GM19397 (cell line): Measurements from ENCODE around the gene MMP25.
"Not testable (repeated sequence)": the region's sequence is repeated elsewhere in the genome, so short reads cannot be mapped to it uniquely, and the experiment has no call there.

Experiments
- ATAC-seq: cut with Tn5 transposase; IDR thresholded peaks from one replicate; pipeline ENCODE4 v1.9.1; 2021; ENCODE audit warnings: mild to moderate bottlenecking, moderate library complexity; ENCODE audit not compliant: unreplicated experiment

The MMP25 gene

DNA sequence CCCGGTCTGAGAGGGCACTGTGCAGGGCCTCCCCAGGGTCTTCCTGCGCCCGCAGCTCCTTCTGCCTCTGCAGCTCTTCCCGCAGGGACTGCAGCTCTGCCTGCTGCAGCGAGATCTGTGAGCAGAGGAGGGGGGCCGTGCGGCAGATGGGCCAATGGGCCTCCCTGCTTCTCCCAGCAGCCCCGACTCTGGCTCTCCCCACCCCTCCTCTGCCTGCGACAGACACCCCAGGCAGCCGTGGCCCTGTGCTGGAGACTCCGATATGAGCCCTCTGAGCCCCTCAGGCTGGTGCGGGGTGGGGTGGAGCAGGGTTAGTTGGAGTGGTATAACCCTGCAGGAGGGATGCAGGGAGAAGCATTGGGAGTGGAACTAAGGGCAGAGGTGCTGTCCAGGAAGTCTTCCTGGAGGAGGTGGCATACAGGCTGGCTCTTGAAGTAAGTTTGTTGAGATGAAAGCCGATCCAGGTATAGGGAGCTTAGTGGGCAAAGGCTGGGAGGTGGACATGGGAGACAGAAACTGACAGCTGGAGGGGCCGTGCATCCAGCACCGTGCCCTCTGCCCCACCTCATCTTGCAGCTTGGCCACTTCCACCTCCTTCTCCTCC, 17.5 kb upstream of the MMP25 start:
- ATAC-seq: no peak

DNA sequence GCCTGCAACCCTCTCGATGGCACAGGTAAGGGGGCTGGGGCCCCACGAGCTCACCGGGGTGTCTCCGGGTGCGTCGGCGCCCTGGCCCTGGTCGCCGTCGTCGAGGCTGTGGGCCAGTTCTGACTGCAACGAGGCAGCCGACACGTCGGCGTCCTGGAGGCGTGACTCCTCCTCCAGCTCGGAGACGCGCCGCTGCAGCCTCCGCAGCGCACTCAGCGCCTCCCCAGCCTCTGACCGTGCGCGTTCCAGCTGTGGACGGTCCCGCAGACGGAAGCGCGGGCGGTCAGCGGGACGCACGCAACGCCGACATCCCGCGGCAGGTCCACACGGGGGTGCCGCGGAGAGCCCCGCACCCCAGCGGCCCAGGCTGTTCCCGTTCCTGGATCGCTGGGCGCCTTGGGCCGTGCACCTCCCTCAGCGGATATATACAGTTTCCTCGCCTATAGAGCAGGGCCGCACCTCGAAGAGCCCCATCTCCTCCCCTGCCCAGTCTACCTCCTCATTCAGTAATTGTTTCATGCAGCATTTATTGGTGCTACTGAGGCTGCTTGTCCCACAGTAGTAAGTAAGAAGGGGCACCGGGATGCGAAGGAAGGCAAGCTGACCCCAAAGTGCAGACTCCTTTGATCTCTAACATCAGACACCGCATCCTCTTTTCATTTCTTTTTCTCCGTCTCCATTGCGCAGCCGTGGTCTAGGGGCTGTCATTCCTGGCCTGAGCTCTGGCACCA, 16.7 kb upstream of the MMP25 start:
- no peak for ATAC-seq

DNA sequence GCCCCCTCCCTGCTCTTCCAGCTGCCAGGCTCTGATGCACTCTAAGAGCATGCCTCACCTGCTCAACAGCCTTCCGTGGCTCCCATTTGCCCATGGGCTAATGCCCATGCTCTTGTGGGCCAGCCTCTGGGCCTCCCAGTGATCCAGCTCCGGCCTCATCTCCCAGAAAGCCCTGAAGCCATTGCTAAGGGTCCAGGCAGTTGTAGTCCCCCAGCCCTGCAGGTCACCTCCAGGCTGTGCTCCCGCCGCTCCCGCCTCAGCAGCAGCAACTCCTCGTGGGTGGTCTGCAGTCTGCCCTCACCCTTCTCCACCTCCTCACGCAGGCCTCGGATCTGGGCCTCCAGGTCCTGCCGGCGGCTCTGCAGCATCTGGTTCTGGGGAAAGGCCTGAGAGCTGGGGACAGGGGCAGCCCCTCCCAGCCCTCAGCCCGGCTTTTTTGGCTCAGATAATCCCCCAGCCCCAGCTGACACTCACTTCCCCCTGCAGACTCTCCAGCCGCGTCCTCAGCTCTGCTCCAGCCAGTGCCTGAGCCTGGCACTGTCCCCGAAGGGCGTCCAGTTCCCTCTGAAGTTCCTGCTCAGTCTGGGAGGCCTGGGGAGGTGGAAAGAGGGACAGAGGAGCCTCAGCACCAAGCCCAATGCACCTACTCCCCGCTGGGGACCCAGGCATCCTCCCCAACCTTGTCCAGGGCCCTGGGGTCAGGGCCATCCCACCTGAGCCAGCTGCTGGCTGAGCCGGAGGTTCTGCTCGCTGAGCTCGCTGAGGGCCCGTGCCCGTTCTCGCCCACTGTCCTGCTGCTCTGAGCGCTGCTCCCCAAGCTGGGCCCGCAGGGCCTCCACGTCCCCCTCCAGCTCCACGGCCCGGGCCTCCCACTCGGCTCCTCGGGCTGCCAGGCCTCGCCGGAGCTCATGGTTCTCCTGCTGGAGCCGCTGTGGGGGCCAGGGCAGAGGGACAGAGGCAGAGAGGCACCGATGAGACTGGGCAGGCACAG, 15.8 kb upstream of the MMP25 start:
- no peak for ATAC-seq

DNA sequence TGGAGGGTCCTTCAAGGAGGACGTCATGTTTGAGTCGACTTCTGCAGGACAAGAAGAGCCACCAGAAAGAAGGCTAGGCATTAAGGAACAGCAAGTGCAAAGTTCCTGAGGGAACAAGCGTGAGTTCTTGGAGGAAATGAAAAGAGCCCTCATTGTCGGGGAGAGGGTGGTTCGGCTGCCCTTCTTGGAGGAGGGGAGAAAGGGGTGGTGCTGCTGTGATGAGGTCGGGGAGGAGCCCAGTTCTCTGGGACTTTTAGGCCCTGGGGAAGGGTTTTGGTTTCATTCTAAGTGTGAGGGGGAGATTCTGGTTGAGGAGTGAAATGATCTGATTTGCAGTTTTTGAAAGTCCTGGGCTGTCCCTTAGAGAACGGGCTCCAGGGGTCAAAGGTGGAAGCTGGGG, 13.7 kb upstream of the MMP25 start:
- ATAC-seq: no peak

DNA sequence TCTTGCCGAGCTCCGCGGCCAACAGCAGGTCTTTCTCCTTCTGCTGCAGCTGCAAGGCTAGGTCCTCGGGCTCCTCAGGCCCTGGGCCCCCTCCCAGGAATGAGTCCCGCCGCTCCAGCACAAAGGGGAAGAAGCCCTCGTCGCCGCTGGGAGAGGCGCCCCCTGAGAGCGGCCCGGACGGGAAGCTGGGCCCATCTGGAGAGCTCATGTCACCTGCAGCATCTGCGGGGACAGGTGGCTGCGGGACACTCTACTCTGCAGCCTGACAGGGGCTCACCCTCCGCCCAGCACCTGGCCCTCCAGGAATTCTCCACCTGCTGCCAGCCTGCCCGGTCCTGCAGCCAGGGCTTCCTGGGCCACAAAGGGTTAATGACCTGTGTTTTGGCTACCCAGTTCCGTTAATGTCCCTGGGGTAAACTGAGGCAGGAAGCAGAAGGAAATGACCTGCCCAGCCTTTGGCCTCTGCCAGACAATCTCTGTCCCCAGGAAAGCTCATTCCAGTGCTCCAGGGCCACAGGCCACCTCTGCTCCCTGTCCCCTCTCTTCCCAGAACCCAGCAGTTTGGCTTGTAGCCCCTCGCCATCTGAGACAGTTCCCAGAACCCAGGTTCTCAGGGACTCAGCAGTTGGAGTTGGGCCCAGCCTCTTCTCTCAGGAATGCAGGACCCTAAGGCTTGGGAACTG, 10.9 kb upstream of the MMP25 start:
- no peak for ATAC-seq

DNA sequence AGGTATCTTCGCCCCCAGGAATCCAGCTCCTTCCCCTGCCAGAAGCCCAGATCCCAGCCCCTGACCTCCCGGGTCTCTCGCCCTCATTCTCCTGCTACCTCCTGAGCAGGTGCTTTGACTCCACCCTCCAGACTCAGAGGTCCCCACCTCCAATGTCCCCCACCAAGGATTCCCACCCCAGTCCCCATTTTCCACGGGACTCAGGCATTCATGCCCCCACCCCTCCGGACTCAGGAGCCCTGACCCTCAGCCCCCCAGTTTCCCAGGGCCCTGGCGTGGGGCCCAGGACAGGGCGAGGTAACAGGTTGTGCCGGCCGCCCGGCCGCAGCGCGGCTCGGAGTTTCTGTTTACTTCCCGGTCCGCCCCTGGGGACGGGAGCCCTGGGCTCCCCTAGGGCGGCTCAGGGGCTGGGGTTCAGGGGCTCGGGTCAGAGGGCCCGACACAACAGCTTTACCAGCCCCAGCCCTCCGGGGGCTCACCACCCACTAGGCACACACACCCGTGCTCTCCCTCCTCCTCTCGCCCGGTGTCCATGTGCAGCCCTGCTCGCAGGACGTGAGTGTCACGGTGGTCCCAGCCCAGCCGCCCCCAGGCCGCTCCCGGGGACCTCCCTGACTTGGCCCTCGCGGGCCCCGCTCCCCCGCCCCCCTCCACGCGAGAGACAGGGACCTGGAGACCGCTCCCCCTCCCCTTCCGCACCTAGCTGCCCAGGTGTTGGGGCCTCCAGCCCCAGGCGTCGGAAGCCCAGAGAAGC, 10.2 kb upstream of the MMP25 start:
- ATAC-seq: no peak

DNA sequence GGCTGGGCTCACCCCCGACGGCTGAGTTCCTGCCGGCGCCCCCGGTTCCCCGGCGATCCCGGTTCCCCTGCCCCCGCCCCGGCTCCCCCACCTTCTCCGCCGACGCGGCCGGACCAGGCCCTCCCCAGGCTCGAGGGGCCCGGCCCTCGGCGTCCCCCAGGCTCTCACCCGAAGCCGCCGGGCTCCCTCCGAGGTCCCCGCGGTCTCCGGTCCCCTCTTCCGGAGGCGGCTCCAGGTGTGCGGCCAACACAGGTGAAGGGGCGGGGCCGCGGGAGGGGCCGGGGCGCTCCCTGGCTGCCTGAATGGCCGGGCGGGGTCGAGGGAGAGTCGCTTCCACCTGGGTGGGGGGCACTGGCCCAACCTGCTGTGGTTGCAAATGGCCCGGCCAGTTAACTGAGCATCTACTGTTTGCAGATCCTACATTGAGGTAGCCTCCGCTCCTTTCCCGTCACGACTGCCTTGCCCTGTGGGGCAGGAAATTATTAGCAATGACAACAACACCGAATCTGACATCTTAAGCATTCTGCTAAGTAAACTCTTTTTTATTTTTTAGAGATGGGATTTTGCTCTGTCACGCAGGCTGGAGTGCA, 9.5 kb upstream of the MMP25 start, which contains the start of gene BICDL2:
Gene BICDL2 (minus strand): TSS at position 219 of the 590 bp plus-strand sequence. CDS start 1,448 bp downstream, outside the sequence.
- ATAC-seq: no peak

DNA sequence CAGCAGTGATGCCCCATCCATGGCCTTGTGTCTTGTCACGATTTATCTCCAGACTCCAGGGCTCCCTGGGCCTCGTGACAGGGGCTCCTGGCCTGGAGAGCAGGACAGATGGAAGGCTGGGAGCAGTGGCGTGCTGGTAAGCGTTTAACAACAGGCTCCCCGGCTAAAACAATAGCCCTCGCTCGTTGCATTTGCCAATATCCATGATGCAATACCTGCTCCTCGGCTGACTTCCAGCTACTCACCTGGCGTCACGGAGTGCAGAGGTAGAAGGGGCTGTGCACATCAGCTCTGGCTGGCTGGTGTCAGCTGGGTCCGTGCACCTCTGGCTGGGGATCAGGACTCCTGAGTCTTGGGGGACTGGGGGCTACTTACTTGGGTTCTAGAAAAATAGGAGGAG, 8.1 kb upstream of the MMP25 start:
- ATAC-seq: no peak

DNA sequence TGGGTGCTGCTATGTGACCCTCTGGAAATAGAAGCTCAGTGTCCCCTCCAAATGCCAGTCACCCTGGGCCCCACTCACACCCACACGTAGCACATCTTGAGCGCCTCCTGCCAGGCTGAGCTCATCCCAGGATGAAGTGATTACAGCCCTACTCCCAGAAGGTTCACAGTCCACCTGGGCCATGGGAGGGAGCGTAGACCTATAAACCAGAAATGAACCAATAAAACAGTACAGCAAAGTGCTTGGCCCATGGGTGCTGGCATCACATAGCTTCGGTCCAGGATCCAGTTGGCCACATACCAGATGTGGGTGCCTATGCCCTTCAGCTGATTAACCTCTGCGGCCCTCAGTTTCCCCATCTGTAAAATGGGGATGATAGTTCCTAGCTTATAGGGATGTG, 7.5 kb upstream of the MMP25 start:
- no peak for ATAC-seq

DNA sequence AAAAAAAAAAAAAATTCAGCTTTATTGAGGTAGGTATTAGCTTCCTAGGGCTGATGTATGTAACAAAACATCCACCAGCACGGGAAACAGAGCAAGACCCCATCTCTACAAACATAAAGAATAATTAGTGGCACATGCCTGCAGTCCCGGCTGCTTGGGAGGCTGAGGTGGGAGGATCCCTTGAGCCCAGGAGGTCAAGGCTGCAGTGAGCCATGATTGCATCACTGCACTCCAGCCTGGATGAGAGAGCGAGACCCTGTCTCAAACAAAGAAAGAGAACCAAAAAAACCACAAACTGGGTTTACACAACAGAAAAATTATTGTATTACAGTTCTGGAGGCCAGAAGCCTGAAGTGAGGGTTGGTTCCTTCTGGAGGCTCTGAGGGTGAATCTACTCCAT, 4.0 kb upstream of the MMP25 start:
- ATAC-seq: no peak

DNA sequence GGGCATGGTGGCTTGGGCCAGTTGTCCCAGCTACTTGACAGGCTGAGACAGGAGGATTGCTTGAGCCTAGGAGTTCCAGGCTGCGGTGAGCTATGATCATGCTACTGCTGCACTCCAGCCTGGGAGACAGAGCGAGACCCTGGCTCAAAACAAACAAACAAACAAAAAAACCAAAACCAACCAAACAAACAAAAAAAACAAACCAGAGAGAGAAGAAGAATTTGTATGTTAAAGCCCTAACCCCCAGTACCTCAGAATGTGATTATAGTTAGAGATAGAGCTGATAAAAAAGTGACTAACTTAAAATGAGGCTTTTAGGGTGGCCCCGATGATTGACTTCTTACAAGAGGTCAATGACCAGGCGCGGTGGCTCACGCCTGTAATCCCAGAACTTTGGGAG, 1.7 kb upstream of the MMP25 start:
- ATAC-seq: no peak

DNA sequence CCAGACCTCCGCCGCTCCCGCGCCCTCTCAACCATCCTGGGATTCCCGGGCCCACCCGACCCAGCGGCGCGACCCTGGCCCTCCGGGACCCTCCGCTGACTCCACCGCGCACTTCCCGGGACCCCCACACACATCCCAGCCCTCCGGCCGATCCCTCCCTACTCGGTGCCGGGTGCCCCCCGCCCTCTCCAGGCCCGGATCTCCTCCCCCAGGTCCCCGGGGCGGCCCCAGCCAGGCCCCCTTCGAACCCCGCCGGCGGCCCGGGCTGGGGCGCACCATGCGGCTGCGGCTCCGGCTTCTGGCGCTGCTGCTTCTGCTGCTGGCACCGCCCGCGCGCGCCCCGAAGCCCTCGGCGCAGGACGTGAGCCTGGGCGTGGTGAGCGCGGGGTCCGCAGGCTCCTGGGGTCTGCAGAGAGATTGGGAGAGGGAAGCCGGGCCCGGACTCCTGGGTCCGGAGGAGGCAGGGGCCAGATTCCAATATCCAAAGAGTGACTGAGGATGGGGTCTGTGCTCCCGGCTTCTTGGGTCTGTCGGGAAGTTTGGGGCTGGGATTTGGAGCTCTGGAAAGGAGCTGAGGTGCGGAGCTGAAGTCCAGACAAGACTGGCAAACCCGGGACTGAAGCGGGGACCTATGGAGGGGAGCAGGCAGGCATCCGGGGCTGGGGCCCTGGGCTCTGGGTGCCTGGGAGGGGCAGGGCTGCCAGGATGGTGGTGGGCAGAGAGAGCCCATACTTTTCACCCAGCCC, 453 bp downstream of the MMP25 start:
- ATAC-seq: no peak

DNA sequence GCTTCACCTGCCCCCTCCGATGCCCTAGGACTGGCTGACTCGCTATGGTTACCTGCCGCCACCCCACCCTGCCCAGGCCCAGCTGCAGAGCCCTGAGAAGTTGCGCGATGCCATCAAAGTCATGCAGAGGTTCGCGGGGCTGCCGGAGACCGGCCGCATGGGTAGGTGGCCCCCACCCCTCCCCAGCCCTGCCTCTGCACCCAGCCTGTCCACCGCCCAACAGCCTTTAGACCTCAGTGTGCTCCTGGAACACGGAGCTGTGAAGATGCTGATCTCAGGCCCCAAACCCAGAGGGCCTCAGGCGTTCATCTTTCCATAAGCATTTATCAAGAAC, 993 bp downstream of the MMP25 start:
- no peak for ATAC-seq

DNA sequence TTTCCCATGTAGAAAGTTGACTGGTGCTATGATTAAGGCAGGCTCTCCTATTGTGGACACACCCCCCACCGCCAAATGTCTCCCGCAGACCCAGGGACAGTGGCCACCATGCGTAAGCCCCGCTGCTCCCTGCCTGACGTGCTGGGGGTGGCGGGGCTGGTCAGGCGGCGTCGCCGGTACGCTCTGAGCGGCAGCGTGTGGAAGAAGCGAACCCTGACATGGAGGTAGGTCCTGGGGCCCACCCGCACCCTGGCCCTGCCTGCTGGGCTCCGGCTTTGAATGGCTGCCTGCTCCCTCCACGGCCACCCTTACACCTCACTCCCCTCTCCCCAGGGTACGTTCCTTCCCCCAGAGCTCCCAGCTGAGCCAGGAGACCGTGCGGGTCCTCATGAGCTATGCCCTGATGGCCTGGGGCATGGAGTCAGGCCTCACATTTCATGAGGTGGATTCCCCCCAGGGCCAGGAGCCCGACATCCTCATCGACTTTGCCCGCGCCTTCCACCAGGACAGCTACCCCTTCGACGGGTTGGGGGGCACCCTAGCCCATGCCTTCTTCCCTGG, 3.6 kb downstream of the MMP25 start:
- ATAC-seq: no peak

DNA sequence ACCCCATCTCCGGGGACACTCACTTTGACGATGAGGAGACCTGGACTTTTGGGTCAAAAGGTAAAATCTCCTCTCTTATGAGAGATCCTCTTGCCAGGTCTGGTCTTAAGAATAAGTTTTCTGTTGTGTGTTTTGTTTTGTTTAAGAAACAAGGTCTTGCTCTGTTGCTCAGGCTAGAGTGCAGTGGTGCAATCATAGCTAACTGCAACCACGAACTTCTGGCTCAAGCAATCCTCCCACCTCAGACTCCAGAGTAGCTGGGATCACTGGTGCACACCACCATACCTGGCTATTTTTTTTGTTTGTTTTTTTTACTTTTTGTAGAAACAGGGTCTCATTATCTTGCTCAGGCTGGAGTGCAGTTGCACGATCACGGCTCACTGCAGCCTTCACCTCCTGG, 4.1 kb downstream of the MMP25 start:
- ATAC-seq: no peak

DNA sequence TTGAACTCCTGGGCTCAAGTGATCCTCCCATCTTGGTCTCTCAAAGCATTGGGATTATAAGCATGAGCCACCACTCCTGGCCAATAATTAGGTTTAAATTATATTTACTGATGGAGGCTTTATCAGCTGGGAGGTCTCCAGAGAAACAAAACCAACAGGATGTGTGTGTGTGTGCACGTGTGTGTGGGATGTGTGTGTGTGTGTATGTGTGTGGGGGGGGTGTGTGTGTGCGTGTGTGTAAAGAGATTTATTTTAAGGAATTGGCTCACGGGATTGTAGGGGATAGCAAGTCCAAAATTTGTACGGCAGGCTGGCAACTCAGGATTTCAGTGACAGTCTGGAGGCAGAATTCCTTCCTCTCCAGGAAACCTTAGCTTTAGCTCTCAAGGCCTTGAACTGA, 4.6 kb downstream of the MMP25 start:
- ATAC-seq: no peak

DNA sequence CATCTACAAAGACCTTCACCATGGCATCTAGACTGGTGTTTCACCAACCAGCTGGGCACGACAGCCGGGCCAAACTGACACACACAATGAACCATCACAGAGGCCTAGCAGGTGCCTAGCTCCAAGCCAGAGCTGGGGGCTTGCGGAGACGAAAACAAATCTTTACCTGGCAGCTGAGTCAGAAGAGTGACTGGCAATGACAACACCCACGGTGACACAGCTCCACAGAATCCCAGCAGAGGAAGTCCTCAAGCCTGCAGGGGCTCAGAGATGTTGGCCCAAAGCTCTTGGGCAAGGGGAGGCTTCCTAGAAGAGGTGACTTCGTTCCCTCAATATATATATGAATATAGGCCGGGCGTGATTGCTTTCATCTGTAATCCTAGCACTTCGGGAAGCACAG, 5.1 kb downstream of the MMP25 start:
- ATAC-seq: no peak

DNA sequence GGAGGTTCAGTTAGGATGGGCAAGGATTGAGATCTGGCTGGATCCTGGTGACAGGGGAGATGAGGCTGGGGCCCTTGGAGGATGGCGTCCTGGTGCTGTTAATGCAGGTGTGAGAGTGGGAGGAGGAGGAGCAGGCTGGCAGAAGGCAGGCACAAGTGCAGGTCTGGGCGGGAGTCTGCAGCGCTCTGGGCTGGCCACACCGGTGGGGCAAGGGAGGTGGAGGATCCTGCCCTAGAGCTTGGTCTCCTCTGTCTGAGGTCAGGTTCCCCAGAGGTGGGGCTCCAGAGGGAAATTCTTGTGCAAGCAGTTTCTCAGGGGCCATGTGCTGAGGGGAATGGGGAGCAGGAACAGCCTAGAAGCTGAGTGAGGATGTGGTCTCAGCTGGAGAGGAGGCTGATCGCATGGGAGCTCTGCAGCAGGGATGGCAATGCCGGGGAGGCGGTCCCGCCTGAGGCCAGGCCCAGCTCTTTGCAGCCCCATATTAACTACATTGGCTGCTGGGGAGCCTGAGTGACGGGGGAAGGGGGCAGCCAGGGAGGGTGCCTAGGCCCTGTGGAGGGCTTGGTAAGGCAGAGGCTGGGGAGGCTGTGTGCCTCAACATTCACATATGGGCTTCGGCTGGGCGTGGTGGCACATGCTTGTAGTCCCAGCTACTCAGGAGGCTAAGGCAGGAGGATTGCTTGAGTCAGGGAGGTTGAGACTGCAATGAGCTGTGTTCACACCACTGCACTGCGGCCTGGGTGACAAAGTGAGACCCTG, 6.4 kb downstream of the MMP25 start:
- not testable (repeated sequence) for ATAC-seq
